Gastroesophageal sphincter (tissue), 4 donors: ENCODE measurements around the gene CCPG1. TPM values are rescaled to one million over a fixed set of nuclear protein-coding genes. Genes with fewer than 3 reads are reported as not detected.

Experiments
- ATAC-seq: fragments of 150-250 bp; one replicate; pipeline ENCODE4 v1.9.1; 2016; ENCODE audit warnings: mild to moderate bottlenecking, moderate library complexity
- H3K27ac ChIP-seq, 4 donors: fragments of 200-600 bp; sonication (generic) in 3 of 4; 1 replicate in 3 of 4; 2 replicates in 1 of 4; pipeline ENCODE4 v1.5.1; 2016 to 2019
- H3K27me3 ChIP-seq: fragments of 200-600 bp; sonication (generic); one replicate; pipeline ENCODE4 v1.5.1; 2019
- H3K36me3 ChIP-seq, 2 donors: fragments of 200-600 bp; sonication (generic); one replicate each; pipeline ENCODE4 v1.5.1; 2019; ENCODE audit warnings: control low read depth in 1 of 2
- H3K4me1 ChIP-seq, 3 donors: fragments of 200-600 bp; sonication (generic); 1 replicate in 2 of 3; 2 replicates in 1 of 3; pipeline ENCODE4 v1.5.1; 2016 to 2019; ENCODE audit warnings: control low read depth in 2 of 3
- H3K4me3 ChIP-seq, 2 donors: fragments of 200-600 bp; sonication (generic); one replicate each; pipeline ENCODE4 v1.5.1; 2019; ENCODE audit warnings: mild to moderate bottlenecking in 1 of 2, moderate library complexity in 1 of 2
- H3K9me3 ChIP-seq, 3 donors: fragments of 200-600 bp; sonication (generic); one replicate each; pipeline ENCODE4 v1.5.1; 2017 to 2019; ENCODE audit warnings: control low read depth in 2 of 3
- EP300 ChIP-seq: sonication (generic); formaldehyde crosslinking; IDR thresholded peaks from one replicate; pipeline ENCODE4 v1.6.1; 2017; ENCODE audit warnings: antibody characterized with exemption, mild to moderate bottlenecking
- POLR2A ChIP-seq, 2 donors: fragments of 450-650 bp; IDR thresholded peaks; one replicate each; pipeline ENCODE4 v1.6.1; 2017; ENCODE audit warnings: antibody characterized with exemption in 2 of 2, mild to moderate bottlenecking in 2 of 2, moderate library complexity in 1 of 2
- POLR2AphosphoS5 ChIP-seq: sonication (generic); formaldehyde crosslinking; IDR thresholded peaks from one replicate; pipeline ENCODE4 v1.6.1; 2017; ENCODE audit warnings: antibody characterized with exemption
- WGBS, 2 donors: methylation state at CpG; one replicate each; pipeline ENCODE4 v1.1.5; 2018; ENCODE audit warnings: low coverage in 1 of 2; 5-methylcytosine and 5-hydroxymethylcytosine counted together
- total RNA-seq, 4 donors: library from RNA; depleted of rRNA; stranded (reverse); fragments of >200 nt; gene quantifications; one replicate each; pipeline ENCODE4 v1.1.0, GENCODE V29; 2016
- TF ChIP-seq, protein P1 (sequence below), 4 experiments: fragments of 200-600 bp in 2 of 4; fragments of 450-650 bp in 2 of 4; sonication (generic) in 1 of 4; IDR thresholded peaks; one replicate each; pipeline ENCODE4 v1.5.1; 2017 to 2019; ENCODE audit warnings: antibody characterized with exemption in 4 of 4, mild to moderate bottlenecking in 2 of 4, moderate library complexity in 2 of 4

CCPG1 gene
- total RNA-seq, 4 donors from 2014 or later: 48.2 to 88.2 (median 61.0) TPM

GRCh38 chr15:55387027-55387426 is 21.1 kb downstream of the CCPG1 start:
- H3K36me3 ChIP-seq: peaks cover 0 to 61% of the 10 kb centered on the region in 2 donors
- H3K4me1 ChIP-seq: peaks cover 0 to 8% (median 0%) of the 10 kb centered on the region in 3 donors
- no peak overlapping the region for H3K4me3 ChIP-seq
- ATAC-seq: no peak
- TF ChIP-seq, protein P1, sequence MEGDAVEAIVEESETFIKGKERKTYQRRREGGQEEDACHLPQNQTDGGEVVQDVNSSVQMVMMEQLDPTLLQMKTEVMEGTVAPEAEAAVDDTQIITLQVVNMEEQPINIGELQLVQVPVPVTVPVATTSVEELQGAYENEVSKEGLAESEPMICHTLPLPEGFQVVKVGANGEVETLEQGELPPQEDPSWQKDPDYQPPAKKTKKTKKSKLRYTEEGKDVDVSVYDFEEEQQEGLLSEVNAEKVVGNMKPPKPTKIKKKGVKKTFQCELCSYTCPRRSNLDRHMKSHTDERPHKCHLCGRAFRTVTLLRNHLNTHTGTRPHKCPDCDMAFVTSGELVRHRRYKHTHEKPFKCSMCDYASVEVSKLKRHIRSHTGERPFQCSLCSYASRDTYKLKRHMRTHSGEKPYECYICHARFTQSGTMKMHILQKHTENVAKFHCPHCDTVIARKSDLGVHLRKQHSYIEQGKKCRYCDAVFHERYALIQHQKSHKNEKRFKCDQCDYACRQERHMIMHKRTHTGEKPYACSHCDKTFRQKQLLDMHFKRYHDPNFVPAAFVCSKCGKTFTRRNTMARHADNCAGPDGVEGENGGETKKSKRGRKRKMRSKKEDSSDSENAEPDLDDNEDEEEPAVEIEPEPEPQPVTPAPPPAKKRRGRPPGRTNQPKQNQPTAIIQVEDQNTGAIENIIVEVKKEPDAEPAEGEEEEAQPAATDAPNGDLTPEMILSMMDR (IDR thresholded peaks at IDR 0.05): no peak
- TF ChIP-seq EP300 (no peak), POLR2A (IDR thresholded peaks at IDR 0.05) (no peak), POLR2AphosphoS5 (no peak)
- H3K27me3 ChIP-seq: no peaks in the 10 kb centered on the region
- no peaks in the 10 kb centered on the region for H3K9me3 ChIP-seq
- no peak overlapping the region for H3K27ac ChIP-seq

GRCh38 chr15:55383687-55384086 is 24.5 kb downstream of the CCPG1 start:
- 90 to 100% methylated on average over 2 of the region's 2 CpGs for WGBS, 2 donors
- no peaks in the 10 kb centered on the region for H3K9me3 ChIP-seq
- no peaks in the 10 kb centered on the region for H3K27me3 ChIP-seq
- no peak overlapping the region for H3K4me3 ChIP-seq
- ATAC-seq: no peak
- TF ChIP-seq EP300 (no peak), POLR2A (IDR thresholded peaks at IDR 0.05) (no peak), POLR2AphosphoS5 (no peak)
- TF ChIP-seq, protein P1 (IDR thresholded peaks at IDR 0.05): no peak
- peaks cover 0 to under 1% (median 0%) of the 10 kb centered on the region in 3 donors for H3K4me1 ChIP-seq
- peaks cover 0 to 93% of the 10 kb centered on the region in 2 donors for H3K36me3 ChIP-seq
- H3K27ac ChIP-seq: no peak overlapping the region

- Histone ChIP-seq H3K9me3 (no peaks in the 10 kb centered on the region), H3K36me3 (peaks cover 0 to 95% of the 10 kb centered on the region in 2 donors), H3K4me3 (no peak overlapping the region), H3K27me3 (no peaks in the 10 kb centered on the region), H3K27ac (no peak overlapping the region), H3K4me1 (no peaks in the 10 kb centered on the region)
- TF ChIP-seq EP300 (no peak), POLR2A (IDR thresholded peaks at IDR 0.05) (no peak), POLR2AphosphoS5 (no peak)
- TF ChIP-seq, protein P1 (IDR thresholded peaks at IDR 0.05): no peak
- ATAC-seq: no peak
These were observed 26.6 kb downstream of the CCPG1 start for GRCh38 chr15:55381595-55381994.

- no peak for ATAC-seq
- Histone ChIP-seq H3K36me3 (peaks cover 4 to 90% of the 10 kb centered on the region in 2 donors), H3K27ac (no peak overlapping the region), H3K27me3 (no peaks in the 10 kb centered on the region), H3K9me3 (no peaks in the 10 kb centered on the region), H3K4me1 (no peaks in the 10 kb centered on the region), H3K4me3 (no peak overlapping the region)
- TF ChIP-seq, protein P1 (IDR thresholded peaks at IDR 0.05): no peak
- no peak for TF ChIP-seq POLR2A (IDR thresholded peaks at IDR 0.05)
- no peak for TF ChIP-seq EP300
- TF ChIP-seq POLR2AphosphoS5: no peak
- WGBS, 2 donors: 71 to 100% methylated on average over 1 to 5 of the region's 5 CpGs
These were observed 29.1 kb downstream of the CCPG1 start for GRCh38 chr15:55379095-55379494.

GRCh38 chr15:55372701-55373440 is 35.3 kb downstream of the CCPG1 start:
- H3K4me1 ChIP-seq: no peaks in the 10 kb centered on the region
- peak overlapping the region in 1 of 4 donors; percentile 28 for H3K27ac ChIP-seq
- 33 to 36% methylated on average over 3 of the region's 3 CpGs for WGBS, 2 donors
- no peak overlapping the region for H3K4me3 ChIP-seq
- no peaks in the 10 kb centered on the region for H3K27me3 ChIP-seq
- no peaks in the 10 kb centered on the region for H3K9me3 ChIP-seq
- ATAC-seq: no peak
- peaks cover 4 to 86% of the 10 kb centered on the region in 2 donors for H3K36me3 ChIP-seq
- no peak for TF ChIP-seq EP300
- no peak for TF ChIP-seq POLR2AphosphoS5
- TF ChIP-seq, protein P1 (IDR thresholded peaks at IDR 0.05): no peak
- TF ChIP-seq POLR2A (IDR thresholded peaks at IDR 0.05): no peak
